GM19395 (cell line): ENCODE data around the gene CEP164.

Experiments
- ATAC-seq: cut with Tn5 transposase; IDR thresholded peaks from one replicate; pipeline ENCODE4 v1.9.1; 2021; ENCODE audit warnings: mild to moderate bottlenecking, moderate library complexity; ENCODE audit not compliant: unreplicated experiment

The CEP164 gene

DNA sequence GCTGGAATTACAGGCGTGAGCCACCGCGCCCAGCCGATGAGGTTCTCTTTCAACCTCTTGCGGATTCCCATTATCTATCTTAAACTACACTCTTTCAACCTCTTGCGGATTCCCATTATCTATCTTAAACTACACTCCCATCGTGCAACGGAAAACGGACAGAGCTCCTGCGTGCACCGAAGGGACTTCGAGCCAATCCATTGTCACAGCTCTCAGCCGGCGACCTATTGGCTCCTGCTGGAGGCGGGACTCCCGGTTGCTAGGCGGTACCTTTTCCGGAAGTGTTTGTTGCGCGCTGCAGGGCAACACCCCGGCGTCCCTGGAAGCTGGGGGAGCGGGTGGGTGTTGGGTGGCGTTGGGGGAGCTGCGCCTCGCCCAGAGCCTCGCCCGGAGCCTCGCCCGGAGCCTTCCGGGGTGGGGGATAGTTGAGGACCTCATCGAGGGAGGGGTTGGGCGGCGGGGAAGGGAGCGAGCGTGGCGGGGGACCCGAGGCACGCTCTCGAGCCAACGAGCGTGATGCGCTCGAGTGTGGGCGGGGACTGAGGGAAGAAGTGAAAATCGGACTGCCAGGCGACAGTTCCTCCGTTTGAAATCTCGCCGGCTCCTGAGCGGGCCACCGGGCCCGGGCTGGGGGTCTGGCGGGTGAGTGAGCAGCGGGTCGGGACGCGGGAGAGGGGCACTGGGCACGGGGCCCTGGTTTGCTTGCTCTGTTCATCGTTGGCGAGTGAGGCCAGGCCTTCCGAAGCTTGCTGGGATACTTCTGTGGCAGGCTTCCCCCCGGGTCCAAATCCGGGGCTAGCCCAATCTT is at the start of gene CEP164:
CEP164 (plus strand) TSS at position 288 of the 808 bp plus-strand sequence. CDS start 10,733 bp downstream, outside the sequence.
- peak; percentile 94 for ATAC-seq

- ATAC-seq, result no peak
Measured at GRCh38 chr11:117278347-117278746, 49.3 kb upstream of the CEP164 start.

DNA sequence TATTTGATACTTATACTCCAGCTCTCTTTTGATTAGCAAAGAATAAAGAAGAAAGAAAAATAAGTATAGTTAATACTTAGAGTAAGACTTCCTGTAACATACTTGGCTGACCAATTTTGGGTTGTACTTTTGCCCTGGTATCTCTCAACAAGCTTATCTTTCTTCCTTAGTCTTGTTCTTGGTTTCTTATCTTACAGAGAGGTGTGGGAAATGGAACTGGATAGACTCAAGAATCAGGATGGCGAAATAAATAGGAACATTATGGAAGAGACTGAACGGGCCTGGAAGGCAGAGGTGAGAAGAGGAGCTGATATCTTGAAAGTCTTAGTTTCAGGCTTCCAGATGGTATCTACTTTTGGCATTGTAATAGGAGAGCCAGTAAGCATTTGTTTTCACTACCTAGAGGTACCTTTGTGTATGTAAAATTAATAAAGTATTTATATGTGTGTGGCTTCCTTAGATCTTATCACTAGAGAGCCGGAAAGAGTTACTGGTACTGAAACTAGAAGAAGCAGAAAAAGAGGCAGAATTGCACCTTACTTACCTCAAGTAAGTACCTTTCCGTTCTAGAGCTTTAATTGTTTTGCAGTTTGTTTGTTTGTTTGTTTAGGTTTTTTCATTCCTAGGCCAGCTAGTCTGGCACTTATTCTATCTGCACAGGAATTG is 47.8 kb upstream of the CEP164 start:
- no peak for ATAC-seq

GRCh38 chr11:117281159-117281558 is 46.5 kb upstream of the CEP164 start:
- ATAC-seq, result no peak

DNA sequence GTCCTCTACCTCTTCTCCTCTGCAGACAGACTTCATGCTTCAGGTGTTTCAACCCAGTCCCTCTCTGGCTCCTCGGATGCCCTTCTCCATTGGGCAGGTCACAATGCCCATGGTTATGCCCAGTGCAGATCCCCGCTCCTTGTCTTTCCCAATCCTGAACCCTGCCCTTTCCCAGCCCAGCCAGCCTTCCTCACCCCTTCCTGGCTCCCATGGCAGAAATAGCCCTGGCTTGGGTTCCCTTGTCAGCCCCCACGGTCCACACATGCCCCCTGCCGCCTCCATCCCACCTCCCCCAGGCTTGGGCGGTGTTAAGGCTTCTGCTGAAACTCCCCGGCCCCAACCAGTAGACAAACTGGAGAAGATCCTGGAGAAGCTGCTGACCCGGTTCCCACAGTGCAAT is 45.8 kb upstream of the CEP164 start:
- ATAC-seq, result no peak

DNA sequence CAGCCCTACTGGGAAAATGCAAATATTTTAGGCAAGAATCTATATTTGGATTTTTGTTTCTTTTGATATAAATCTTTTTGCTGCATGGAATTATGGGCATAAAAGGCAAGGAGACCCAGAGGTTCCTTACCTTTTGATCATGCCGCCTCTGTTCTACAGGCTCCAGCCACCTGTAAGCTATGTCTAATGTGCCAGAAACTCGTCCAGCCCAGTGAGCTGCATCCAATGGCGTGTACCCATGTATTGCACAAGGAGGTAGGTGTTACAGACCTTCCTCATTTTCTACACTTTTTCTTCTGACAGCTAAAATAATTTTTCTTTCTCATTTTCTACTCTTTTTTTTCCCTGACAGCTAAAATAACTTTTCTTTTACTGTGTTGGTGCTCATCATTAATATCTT is 44.7 kb upstream of the CEP164 start:
- no peak for ATAC-seq

DNA sequence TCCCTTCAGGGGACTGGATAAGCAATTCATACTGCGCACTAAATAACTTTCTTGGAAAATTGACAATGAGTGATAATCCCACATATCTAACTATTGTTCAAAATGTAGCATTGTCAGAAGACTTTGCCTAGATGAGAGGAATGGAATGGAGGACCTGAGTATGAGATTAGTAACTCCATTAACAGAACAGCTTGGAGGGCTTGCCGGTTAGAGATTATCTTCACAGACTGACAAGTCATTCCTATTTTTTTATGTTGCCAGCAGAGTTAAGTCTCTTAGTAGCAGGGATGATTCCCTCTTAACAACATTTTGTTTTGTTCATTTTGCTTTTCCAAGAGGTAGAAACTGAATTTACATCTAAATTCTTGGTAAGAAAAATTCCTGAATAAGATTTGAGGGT is 43.6 kb upstream of the CEP164 start:
- ATAC-seq, result no peak

DNA sequence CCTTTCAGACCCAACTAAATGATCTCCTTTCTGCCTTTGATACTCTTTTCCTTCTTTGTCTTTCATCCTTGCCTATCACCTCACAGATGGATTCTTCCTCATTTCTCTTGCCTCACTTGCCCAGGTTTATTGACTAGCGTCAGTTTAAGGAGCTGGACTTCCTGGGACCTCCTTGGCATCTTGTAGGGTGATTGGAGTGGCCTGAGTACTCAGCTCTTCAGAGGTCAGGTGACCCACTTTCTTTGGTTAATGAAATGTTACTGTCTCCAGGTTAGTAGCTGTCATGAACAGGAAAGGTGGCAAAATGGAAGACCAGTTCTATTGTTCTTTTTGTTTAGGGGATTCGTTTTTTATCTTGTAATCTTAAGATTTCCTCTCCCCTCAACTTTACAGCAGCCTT is 41.1 kb upstream of the CEP164 start:
- ATAC-seq, result no peak

- no peak for ATAC-seq
Measured at GRCh38 chr11:117287668-117288067, 40.0 kb upstream of the CEP164 start.

- ATAC-seq, result no peak
Measured at GRCh38 chr11:117289795-117290194, 37.9 kb upstream of the CEP164 start.

DNA sequence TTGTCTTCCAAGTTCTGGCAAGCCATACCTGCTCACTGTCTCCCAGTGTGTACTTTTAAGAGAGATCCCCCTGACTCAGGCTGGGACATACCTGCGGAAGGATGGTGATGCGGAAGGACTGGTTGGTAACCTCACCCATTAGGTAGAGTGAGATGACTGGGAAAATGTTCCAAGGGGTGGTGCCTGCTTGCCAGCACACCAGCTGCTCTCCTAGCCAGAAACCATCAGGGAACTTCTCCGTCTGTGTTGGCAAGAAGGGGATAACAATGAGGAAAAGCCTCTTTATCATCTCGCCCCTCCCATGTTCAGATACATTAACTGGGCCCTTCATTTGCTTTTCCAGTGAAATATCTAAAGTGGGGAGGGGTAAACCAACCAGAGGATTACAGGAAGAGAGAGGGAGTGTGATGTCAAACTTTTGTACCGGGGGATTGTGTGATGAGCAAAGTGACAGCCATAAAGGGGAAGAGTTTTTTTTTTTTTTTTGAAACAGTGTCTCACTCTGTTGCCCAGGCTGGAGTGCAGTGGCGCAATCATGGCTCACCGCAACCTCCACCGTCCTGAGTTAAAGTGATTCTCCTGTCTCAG is 36.8 kb upstream of the CEP164 start, which contains the start of gene BACE1-AS:
BACE1-AS (plus strand) TSS at position 538 of the 588 bp plus-strand sequence.
- no peak for ATAC-seq

GRCh38 chr11:117292616-117293015 is 35.0 kb upstream of the CEP164 start:
- ATAC-seq, result no peak

- ATAC-seq, result no peak
Measured at GRCh38 chr11:117295438-117296137, 32.1 kb upstream of the CEP164 start.

DNA sequence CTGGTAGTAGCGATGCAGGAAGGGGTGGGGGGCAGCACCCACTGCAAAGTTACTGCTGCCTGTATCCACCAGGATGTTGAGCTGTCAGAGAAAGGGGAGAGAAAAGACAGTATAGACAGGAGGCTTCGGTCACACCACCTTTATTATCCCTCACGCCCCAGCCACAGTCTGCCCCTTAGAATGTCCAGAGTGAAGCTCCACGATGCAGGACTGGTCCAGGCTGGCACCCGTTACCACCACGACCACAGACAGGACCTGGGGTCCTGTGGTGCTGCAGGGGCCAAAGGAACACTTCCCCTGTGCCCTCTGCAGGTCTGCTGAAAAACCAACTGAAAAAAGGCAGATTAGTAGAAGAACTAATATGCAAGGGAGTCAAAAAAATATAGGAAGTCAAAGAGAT is 30.8 kb upstream of the CEP164 start:
- no peak for ATAC-seq

DNA sequence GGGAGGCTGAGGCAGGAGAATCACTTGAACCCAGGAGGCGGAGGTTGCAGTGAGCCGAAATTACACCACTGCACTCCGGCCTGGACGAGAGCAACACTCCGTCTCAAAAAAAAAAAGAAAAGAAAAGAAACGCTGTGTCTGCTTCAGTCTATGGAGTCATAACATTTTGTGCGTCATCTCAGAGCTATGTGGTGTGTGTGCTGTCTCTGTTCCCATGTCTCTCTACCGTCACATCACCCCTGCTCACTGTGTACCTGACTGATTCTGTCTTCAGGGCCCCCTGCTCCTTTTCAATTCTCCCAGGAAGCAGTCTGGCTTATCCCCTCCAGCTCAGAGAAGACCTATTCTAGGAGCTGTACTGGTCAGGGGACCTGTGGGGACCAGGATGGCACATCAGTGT is 29.5 kb upstream of the CEP164 start:
- ATAC-seq, result no peak

GRCh38 chr11:117299351-117300282 is 28.0 kb upstream of the CEP164 start:
- no peak for ATAC-seq

GRCh38 chr11:117300283-117300663 is 27.4 kb upstream of the CEP164 start:
- no peak for ATAC-seq

- ATAC-seq, result no peak
Measured at GRCh38 chr11:117300773-117301172, 26.9 kb upstream of the CEP164 start.

DNA sequence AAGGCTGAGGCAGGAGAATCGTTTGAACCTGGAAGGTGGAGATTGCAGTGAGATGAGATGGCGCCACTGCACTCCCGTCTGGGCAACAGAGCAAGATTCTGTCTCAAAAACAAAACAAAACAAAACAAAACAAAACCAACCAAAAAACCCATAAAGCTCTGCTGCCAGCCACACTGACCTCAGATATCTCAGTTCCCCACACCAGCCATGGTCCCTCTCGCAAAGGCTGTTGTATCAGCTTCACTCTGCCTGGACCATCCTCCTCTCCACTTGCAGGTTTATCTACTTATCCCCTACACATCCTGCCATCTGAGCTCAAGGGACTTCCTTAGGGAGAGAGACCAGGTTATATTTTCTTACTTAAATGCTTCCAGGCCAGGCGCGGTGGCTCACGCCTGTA is 25.4 kb upstream of the CEP164 start:
- ATAC-seq, result no peak

GRCh38 chr11:117303101-117303500 is 24.6 kb upstream of the CEP164 start:
- ATAC-seq, result no peak
